ENCODE measurements around the gene COL4A2. TPM values are rescaled to one million over a fixed set of nuclear protein-coding genes. Genes with fewer than 3 reads are reported as not detected.

The COL4A2 gene
- polyA plus RNA-seq, 10 donors, result 403 to 674 (median 464) TPM

GRCh38 chr13:110414283-110414682 lies 107.2 kb downstream of the COL4A2 start:
- DNase-seq, result no peak

- DNase-seq, result no peak
Observed at GRCh38 chr13:110414931-110415330, 107.8 kb downstream of the COL4A2 start.

DNA sequence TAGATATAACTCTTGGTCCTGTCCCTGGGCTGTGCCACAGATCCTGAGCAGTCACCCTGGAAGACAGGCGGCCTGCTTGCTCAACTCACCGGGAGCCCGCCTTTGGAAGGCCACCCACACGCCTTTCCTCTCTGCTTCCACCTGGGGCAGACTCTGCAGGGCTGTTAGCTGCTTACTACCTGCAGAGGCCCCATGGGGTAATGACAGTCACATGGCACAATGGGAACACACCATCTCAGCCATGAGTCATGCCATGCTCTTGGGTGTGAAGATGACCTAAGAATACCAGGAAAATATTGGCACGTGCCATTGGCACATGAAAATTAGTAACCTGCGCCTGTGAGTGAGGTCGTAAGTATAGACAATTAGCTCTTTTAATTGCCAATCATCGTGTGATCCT lies 108.6 kb downstream of the COL4A2 start:
- no peak for DNase-seq

GRCh38 chr13:110416131-110417025 lies 109.3 kb downstream of the COL4A2 start:
- no peak for DNase-seq

GRCh38 chr13:110418944-110419343 lies 111.9 kb downstream of the COL4A2 start:
- no peak for DNase-seq

DNA sequence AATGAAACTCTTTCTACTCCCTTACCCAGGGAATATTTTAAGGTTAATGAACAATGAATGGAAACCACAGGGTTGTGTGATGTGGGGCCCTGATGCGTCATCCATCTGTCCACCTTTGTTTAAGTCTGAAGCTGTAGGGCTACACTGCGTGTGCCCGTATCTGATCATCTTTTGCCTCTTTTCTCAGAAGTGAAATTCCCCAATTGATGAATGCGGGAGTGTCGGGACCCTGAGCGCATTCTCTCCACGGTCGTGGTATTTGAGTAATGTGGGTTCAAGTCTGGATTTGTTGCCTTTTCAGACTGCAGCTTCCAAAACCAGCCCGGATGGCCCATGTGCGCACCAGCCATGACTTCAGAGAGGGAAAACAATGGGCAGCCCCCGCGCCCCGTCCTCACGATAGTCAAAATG lies 112.3 kb downstream of the COL4A2 start:
- no peak for DNase-seq

DNA sequence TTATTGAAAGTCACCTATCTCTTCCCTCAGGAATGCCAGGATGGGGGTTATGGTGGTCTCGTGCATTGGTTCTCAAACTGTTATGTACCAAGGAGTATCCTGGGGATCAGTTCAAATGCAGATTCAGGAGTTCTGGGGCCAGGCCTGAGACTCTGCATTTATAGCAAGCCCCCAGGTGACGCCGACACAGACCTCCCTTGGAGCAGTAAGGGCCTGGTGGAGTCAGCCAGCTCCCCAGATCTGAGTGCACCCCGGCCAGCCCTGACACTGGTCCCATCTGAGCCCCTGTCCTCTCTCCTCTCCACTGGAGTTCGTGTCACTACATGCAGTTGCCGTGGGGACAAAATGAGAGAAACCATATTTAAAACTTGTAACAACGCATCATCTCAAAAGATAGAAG lies 112.9 kb downstream of the COL4A2 start:
- no peak for DNase-seq

DNA sequence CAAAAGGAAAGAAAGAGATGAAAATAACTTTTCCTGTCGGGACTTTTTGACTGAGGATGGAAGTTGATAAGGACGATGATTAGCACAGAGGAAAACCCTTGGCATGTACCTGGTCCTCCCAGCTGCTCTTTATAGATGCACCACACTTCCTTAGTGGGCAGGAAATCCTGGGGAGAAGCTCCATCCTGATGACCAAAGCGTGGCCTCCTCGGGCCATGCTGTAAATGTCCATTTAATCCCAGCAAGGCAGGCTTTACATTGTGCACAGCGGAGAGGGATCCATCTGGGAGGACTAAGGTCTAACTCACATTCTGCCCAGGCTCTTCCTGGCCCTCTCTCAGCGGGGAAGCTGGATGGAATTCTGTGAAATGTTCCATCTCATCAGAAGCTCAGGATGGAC lies 113.5 kb downstream of the COL4A2 start:
- no peak for DNase-seq

GRCh38 chr13:110421061-110421460 lies 114.0 kb downstream of the COL4A2 start:
- DNase-seq, result no peak

DNA sequence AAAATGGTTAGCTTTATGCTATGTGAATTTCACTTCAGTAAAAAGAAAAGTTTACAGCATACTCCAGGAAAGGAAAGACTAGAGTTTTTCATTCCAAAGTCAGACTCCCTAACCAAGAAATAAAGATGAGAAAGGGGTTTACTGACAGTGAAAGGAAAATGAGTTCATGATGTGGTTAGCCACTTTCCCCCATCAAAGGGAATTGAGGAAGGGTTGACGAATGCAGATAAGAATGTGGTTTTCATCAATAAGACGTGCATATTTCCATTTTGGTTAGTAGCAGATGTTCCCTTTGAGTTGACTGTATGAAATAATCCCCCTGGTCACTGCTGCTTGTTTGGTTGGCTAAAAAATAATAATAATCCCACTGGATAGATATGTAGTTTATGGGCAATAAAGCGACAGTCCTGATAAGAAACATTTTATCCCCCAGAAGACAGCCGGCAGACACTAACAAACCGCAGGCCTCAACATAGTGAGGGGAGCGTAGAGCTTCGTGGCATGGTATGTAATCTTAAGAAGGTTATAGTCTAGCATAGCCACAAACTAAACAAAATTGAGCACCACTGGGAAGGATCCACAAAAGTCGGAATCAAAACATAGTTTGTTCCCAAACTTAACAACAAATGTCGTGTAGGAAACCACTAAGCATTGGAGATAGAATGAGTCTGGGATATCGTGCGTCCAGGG lies 114.8 kb downstream of the COL4A2 start:
- DNase-seq, result peak in 1 of 3 donors; percentile 81

GRCh38 chr13:110422913-110423688 lies 116.0 kb downstream of the COL4A2 start:
- no peak for DNase-seq

DNA sequence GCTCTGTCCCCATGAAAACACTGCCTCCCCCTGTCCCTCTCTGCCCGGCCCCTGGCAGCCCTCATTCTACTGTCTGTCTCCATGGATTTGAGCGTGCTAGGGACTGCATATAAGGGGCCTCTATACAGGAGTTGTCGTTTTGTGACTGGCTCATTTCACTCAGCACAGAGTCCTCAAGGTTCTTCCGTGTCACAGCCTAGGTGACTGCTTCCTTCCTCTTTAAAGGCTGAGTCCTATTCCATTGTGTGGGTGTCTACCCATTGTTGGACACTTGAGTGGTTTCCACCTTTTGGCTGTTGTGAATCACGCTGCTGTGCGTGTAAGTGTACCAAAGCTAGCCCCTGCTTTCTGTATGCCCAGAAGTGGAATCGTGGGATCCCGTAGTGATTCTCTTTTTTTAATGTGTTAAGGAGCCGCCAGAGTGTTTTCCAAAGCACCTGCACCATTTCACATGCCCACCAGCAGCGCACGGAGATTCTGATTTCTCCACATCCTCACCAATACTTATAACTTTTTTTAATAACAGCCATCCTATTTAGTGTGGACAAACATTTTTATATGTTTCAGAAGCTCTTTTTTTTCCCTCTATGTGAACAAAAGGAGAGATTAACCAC lies 116.7 kb downstream of the COL4A2 start:
- no peak for DNase-seq

- DNase-seq, result no peak
Observed at GRCh38 chr13:110424569-110425443, 117.7 kb downstream of the COL4A2 start.

DNA sequence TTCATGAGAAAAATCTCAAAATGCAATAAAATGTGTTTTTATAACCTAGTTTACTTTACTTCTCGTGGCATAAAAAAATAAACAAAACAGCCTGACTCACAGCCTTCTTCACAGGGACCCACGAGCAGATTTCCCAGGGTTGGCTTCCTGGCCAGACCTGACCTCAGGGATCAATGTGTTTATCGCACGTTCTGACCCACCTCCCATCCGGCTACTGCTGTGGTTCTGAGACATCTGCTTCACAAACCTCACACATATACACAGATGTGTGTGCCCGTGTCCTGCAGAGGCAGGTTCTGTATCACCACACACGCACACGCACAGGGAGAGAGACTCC lies 118.3 kb downstream of the COL4A2 start:
- DNase-seq, result no peak

GRCh38 chr13:110426735-110427134 lies 119.7 kb downstream of the COL4A2 start:
- no peak for DNase-seq

DNA sequence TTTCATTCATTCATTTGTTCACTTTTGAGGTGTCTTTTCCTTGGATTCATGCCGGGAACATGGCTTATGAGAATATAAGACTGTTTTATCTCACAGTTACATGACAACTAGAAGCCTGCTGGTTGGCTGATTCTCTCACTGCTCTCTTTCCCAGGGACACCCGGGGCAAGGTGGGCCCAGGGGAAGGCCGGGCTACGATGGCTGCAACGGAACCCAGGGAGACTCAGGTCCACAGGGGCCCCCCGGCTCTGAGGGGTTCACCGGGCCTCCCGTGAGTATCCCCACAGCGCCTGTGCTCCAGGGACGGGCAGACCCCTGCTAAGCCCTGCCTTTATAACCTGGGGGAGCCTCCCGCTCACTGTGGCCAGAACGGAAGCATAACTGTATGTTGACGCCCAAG lies 121.2 kb downstream of the COL4A2 start:
- DNase-seq, result no peak

DNA sequence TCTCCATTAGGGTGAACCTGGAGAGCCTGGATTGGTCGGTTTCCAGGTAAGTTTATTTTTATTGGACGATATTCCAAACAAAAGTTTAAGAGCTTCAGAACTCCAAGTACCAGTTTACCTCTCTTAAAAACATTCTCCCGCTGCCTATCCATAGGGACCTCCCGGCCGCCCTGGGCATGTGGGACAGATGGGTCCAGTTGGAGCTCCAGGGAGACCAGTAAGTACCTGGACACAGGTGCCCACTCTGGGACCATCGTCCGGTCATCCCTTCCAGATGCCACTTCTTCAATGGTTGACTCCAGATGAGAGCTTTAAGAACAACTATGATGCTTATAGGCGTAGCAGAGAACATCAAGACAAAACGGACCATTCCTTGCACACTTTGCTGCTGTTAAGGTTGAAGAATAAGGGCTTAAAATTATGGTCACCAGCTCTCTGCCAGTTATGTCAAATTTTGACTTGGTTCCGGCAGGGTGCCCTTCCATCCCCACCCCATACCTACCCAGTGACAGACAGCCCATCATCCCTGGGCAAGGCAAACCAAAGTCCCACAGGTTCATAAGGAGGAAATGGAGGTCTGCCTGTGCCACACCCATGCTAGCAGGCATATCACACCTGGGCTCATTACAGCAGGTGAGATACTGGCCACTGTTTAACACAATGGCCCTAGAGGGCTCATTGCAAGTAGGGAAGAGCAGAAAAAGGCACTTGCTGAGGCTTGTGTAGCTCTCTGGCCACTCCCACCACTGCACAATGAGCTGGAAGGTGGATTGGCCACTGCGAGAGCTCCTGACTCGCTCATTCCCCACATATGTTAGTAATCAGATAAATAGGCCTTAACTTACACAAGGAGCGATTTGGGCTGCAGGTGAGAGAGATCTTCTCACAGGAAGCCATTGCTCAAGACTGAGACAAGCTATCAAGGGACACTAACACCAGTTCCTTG lies 123.6 kb downstream of the COL4A2 start:
- DNase-seq, result no peak

GRCh38 chr13:110431425-110432294 lies 124.6 kb downstream of the COL4A2 start:
- peak; percentile 61 to 90 (median 71) for DNase-seq

DNA sequence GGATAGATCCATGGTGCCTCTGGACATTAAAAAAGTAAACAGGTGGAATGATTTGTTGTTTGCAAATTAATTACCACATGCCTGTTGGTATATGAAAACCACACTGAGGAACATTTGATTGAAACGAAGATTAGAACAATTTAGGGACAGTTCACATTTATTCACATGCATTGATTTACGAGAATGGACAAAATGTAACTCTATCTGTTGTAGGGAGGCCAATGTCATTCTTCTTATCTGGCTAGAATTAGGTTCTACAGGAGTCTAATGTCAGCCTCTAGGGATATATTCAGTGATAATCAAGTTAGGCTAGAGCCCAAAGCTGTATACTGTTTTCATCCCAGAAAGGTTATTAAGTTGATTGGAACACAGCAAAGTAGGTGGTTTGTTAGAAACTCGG lies 125.4 kb downstream of the COL4A2 start:
- DNase-seq, result no peak

All from muscle of back (tissue), 11 donors.